ENCODE results near the gene ACSL5.

GRCh38 chr10:112376396-112376790, 2.5 kb downstream of the ACSL5 start:
- no peak for TF ChIP-seq SUZ12 (IDR thresholded peaks at IDR 0.05; ENCODE audit: unreplicated experiment)
- no peak for TF ChIP-seq BRCA1 (IDR thresholded peaks at IDR 0.05; ENCODE audit: low read depth, low read length)
- no peak for TF ChIP-seq JUNB (IDR thresholded peaks at IDR 0.05)
- TF ChIP-seq EGR1 (IDR thresholded peaks at IDR 0.05; ENCODE audit: borderline replicate concordance in 1 of 2, low read depth in 2 of 2, low read length in 2 of 2) = no peak
- TF ChIP-seq MTA3 (IDR thresholded peaks at IDR 0.05; ENCODE audit: borderline replicate concordance, low read length) = no peak
- TF ChIP-seq PML (IDR thresholded peaks at IDR 0.05; ENCODE audit: low read length) = no peak
- TF ChIP-seq NR2C2 (IDR thresholded peaks at IDR 0.05; ENCODE audit: borderline replicate concordance, control insufficient read depth, insufficient read length, low read depth) = no peak
- TF ChIP-seq NFYA (IDR thresholded peaks at IDR 0.05; ENCODE audit: borderline replicate concordance, low read depth, low read length) = no peak
- no peak for TF ChIP-seq POLR2AphosphoS5 (IDR thresholded peaks at IDR 0.05; ENCODE audit: low read length)
- TF ChIP-seq, protein P1, sequence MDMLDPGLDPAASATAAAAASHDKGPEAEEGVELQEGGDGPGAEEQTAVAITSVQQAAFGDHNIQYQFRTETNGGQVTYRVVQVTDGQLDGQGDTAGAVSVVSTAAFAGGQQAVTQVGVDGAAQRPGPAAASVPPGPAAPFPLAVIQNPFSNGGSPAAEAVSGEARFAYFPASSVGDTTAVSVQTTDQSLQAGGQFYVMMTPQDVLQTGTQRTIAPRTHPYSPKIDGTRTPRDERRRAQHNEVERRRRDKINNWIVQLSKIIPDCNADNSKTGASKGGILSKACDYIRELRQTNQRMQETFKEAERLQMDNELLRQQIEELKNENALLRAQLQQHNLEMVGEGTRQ (IDR thresholded peaks at IDR 0.05; ENCODE audit: borderline replicate concordance, low read depth, low read length) = no peak
- no peak for TF ChIP-seq CTCF (IDR thresholded peaks at IDR 0.05 in 2 of 3, conservative IDR thresholded peaks at IDR 0.05 in 1 of 3; ENCODE audit: control insufficient read depth in 2 of 3, extremely low read depth in 1 of 3, insufficient read depth in 1 of 3, low read depth in 3 of 3, low read length in 3 of 3)

All from GM12878 (cell line).